Measurements from ENCODE around the gene AGBL5.
"Not testable (repeated sequence)": the region's sequence is repeated elsewhere in the genome, so short reads cannot be mapped to it uniquely, and the experiment has no call there.

Gene AGBL5

DNA sequence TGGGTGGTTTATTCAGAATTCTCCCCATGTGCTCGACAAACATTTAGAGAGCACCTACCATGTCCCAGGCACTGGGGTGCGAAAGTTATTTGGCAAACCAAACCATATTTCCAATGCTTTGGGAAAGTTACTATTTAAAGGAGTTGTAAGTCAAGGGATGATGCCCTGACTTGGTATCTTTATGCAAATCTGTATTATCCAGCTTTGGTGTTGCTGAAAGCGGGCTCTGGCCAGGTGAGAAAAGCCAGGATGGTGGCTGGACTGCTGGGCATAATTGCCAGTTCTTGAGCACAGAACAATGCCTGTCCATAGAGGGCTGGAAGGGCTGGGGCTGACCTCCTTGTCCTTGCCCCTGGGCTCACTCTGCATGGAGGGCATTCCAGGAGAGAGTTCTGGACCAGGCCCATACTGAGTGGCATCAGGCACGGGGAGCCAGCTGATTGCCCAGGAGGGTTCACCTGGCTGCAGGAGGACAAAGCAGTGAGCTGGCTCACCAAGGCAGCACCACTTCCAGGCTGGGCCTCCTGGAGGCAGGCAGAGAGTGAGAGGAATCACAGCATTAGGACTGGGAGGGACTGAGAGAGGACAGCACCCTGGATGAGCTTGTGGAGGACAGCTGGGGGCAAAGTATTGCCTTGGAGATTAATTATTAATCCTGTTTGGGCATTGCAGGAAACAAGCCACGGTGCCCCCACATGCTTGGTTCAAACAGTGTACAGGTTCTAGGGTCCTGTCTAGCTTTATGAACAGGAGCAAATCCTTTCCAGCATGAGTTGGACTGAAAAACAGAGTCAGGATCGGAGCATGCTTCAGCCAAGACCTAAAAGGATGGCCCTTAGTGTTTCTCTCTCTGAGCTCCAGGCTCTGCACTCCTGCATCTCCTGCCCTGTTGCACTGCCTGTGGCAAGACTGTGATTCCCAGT, 42.2 kb downstream of the AGBL5 start:
- DNase-seq (ENCODE audit: low spot score), result no peak

DNA sequence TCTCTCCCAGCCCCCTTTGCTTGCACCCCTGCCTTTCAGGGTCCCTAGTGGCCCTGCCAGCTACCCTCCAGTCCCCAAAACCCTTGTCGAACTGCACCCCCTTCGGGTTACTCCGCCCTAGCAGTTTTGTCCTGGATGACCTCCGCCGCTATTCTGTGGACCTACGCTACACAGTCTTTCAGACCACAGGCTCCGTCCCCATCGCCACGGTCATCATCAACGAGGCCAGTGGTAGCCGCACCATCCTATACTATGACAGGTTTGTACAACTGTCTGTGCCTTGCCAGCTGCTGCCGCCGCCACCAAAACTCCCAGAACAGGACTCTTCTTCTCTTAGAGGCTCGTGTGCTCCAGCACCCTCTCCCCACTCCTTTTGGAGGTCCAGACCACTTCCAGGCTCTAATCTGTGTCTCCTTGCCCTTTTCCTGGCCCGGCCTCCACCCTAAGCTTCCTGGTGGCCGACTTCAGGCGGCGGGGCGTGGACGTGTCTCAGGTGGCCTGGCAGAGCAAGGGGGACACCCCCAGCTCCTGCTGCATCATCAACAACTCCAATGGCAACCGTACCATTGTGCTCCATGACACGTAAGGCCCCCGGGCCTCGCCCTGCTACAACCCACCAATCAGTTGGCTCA, 43.0 kb downstream of the AGBL5 start:
- DNase-seq (ENCODE audit: low spot score), result no peak

DNA sequence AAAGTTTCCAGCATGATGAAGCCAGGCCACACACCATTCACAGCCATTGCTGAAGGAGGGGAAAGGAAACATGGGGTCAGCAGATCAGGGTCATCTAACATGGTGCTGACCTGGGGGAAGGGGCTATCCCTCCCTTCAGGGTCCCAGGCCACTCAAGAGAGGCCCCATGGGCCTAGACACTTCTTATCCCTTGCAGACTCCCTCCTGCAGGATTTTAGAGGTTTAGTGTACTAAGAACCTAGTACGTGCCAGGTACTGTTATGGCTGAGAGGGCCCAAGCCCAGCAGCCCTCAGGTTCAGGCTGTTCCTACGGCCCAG, 43.9 kb downstream of the AGBL5 start:
- no peak for DNase-seq (ENCODE audit: low spot score)

DNA sequence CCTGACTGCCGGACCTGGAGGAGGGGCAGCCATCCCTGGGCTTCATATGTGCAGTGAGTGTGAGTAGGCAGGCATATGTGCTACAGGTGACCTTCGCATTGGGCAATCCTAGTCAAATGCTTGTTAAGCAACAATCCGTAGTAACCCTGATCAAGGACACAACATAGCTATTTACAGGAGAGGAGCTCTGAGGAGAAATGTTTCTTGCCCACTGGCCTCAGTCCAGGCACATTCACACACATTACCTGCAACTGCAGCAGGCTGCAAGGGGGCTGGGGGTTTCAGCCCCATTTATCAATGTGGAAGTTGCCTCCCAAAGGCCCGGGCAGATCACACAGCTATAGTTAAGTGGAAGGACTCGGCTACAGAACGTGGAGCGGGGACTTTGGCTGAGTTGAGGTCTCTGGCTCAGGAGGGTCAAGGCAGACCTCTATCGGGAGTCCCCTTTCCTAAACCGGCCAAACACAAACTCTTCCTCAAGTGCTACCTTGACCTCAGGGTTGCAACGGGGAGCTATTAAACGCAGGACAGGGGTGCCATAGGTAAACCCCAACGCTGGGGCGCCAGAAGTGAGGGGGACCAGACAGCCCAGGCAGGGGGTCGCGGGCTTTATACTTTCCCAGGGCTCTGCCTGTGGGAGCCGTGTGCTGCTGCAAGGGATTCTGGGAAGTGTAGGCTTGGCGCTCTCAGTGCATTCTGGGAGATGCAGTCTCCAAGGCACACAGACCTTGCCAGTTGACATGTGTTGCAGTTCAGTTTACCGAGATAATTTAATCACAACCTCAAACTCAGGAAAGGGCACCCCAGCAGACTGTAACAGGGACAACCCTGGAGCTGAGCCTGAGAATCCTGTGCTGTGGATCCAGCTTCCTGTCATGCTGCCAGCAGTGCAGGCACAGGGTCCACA, 44.5 kb downstream of the AGBL5 start:
- peak; percentile 75 for DNase-seq (ENCODE audit: low spot score)

DNA sequence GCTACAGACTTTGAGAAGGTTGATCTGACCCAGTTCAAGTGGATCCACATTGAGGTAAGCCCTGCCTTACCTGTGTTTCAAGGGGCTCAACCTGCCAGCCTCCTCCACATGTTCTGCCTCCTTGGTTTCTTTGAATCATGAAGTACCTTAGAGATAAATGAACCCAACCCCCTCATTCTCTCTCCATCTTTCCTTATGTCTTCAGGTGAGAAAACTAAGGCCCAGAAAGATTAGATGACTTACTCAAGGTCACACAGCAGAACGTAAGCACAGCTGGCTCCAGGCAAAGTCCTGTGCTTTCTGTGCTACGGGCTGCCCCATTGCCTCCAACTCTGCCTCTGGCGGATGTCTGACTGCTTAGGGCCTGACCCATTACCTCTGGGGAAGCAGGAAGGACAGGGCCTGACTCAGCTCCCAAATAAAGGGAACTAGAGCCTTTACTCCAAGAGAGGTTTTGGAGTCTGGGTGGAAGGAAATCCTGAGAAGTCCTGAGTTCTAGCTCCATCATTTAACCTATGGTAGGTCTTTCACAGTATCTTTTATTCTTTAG, 45.4 kb downstream of the AGBL5 start:
- DNase-seq (ENCODE audit: low spot score), result no peak

DNA sequence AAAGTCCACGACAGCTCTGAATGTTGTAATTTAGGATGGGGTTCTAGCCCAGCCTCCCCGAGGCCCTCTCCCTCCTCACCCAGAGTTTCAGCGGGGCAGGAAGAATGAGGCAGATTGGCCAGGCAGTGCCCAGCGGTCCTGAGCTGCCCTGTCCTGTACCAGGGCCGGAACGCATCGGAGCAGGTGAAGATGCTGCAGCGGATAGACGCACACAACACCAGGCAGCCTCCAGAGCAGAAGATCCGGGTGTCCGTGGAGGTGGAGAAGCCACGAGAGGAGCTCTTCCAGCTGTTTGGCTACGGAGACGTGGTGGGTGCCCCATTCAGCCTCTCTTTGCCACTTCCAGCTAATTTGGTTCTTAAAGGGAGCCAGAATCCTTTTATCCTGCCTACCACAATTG, 45.9 kb downstream of the AGBL5 start:
- no peak for DNase-seq (ENCODE audit: low spot score)

DNA sequence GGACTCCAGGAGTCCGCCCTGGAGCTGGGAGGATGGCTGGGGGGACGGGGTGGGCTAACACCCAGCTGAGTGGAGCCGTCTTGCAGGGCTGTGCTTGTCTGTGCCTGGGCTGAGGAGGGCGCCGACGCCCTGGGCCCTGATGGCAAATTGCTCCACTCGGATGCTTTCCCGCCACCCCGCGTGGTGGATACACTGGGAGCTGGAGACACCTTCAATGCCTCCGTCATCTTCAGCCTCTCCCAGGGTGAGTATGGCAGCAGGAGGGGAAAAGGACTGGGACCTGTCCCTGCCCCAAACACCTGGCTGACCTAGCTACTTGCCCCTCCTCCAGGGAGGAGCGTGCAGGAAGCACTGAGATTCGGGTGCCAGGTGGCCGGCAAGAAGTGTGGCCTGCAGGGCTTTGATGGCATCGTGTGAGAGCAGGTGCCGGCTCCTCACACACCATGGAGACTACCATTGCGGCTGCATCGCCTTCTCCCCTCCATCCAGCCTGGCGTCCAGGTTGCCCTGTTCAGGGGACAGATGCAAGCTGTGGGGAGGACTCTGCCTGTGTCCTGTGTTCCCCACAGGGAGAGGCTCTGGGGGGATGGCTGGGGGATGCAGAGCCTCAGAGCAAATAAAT, 48.0 kb downstream of the AGBL5 start:
- no peak for DNase-seq (ENCODE audit: low spot score)

DNA sequence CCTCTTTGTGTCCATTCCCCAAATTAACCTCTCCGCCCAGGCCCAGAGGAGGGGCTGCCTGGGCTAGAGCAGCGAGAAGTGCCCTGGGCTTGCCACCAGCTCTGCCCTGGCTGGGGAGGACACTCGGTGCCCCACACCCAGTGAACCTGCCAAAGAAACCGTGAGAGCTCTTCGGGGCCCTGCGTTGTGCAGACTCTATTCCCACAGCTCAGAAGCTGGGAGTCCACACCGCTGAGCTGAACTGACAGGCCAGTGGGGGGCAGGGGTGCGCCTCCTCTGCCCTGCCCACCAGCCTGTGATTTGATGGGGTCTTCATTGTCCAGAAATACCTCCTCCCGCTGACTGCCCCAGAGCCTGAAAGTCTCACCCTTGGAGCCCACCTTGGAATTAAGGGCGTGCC, 48.6 kb downstream of the AGBL5 start:
- no peak for DNase-seq (ENCODE audit: low spot score)

DNA sequence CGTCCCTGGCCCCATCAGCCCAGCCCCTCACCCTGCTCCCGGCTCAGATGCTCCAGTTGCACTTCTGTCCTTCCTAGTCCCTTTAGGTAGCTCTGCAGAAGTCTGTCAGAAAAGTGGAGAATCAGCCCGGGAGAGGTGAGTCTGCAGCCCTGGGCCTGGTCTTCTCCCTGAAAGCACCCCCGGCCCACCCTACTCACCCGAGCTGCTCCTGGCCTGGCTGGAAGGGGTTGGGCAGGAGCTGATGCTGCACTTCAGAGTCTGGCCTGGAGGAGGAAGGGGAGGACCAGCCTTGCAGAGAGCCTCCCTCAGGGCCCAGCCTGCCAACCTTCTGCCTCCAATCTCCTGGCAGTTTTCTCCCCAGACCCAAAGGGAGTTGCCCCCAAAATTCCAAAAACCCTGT, 50.9 kb downstream of the AGBL5 start:
- DNase-seq (ENCODE audit: low spot score), result no peak

DNA sequence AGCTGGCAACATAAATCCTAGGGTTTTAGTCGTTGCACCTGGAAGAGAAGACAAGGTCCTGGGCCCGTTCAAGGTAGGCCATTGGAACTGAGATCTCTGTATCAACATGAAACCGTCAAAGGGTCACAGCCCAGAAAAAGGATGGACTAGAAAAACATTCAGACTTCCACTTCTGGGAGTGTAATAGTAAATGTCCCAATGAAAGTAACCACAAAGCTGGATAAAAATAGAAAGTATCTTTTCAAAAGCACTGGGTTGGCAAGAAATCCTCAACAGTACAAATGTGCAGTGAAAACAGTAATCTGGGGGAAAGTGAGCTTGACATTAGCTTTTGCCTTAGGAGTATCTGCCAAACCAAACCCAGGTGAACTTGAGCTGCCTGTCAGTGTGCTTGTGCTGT, 54.5 kb downstream of the AGBL5 start:
- DNase-seq (ENCODE audit: low spot score), result no peak

DNA sequence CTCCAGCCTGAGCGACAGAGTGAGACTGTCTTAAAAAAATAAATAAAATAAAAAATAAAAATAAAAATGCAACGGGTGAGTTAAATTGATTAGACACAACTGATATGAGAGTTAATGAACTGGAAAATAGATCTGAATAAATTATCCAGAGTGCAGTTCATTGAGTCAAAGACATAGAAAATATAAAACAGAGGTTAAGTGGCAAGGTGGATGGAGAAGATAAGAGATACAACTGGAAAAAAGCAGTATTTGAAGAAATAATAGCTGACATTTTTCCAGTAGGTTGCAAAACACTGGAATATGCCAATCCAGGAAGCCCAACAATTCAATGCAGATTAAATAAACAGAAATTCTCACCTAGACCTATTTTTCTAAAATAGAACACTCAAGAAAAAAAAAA, 56.8 kb downstream of the AGBL5 start:
- no peak for DNase-seq (ENCODE audit: low spot score)

DNA sequence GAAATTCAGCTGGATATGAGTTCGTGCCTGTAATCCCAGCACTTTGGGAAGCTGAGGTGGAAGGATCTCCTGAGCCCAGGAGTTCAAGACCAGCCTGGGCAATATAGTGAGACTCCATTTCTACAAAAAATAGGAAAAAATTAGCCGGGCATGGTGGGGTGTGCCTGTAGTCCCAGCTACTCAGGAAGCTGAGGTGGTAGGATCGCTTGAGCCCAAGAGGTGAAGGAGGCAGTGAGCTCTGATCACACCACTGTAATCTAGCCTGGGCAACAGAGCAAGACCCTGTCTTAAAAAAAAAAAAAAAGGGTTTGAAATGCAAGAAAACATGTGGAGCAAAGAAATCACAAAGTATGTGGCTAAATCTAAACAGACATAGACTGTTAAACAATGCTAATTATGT, 57.6 kb downstream of the AGBL5 start:
- no peak for DNase-seq (ENCODE audit: low spot score)

DNA sequence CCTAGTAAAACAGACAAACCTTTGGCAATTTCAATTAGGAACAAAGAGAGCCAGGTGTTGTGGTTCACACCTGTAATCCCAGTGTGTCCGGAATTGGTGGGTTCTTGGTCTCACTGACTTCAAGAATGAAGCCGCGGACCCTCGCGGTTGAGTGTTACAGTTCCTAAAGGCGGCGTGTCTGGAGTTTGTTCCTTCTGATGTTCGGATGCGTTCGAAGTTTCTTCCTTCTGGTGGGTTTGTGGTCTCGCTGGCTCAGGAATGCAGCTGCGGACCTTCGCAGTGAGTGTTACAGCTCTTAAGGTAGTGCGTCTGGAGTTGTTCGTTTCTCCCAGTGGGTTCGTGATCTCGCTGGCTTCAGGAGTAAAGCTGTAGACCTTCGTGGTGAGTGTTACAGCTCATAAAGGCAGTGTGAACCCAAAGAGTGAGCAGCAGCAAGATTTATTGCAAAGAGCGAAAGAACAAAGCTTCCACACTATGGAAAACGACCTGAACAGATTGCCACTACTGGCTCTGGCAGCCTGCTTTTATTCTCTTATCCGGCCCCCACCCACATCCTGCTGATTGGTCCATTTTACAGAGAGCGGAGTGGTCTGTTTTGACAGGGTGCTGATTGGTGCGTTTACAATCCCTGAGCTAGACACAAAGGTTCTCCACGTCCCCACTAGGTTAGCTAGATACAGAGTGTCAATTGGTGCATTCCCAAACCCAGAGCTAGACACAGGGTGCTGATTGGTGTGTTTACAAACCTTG, 59.3 kb downstream of the AGBL5 start:
- DNase-seq (ENCODE audit: low spot score), result not testable (repeated sequence)

DNA sequence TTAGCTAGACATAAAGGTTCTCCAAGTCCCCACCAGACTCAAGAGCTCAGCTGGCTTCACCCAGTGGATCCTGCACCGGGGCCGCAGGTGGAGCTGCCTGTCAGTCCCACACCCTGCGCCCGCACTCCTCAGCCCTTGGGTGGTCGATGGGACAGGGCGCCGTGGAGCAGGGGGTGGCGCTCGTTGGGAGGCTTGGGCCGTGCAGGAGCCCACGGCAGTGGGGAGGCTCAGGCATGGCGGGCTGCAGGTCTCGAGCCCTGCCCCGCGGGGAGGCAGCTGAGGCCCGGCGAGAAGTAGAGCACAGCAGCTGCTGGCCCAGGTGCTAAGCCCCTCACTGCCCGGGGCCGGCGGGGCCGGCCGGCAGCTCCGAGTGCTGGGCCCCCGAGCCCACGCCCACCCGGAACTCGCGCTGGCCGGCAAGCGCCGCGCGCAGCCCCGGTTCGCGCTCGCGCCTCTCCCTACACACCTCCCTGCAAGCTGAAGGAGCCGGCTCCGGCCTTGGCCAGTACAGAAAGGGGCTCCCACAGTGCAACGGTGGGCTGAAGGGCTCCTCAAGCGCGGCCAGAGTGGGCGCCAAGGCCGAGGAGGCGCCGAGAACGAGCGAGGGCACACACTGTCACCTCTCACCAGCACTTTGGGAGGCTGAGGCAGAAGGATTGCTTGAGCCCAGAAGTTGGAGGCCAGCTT, 60.1 kb downstream of the AGBL5 start:
- not testable (repeated sequence) for DNase-seq (ENCODE audit: low spot score)

DNA sequence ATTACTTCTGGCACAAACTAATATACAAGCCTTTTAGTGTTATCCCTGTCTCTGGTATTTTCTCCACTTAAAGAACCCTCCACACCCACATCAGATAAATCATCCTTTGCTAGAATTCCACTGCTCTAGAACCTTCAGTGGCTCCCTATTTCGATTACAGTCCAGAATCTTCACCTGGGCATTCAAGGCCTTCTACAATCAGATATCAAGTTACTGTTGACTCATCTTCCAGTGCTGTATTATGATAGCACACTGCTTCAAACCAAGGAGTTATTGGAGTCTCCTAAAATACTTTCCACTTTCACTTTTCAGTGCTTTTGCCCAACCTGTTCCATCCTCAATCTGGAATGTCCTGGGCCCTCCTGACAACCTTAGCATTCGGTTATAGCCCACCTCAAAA, 64.1 kb downstream of the AGBL5 start:
- no peak for DNase-seq (ENCODE audit: low spot score)

DNA sequence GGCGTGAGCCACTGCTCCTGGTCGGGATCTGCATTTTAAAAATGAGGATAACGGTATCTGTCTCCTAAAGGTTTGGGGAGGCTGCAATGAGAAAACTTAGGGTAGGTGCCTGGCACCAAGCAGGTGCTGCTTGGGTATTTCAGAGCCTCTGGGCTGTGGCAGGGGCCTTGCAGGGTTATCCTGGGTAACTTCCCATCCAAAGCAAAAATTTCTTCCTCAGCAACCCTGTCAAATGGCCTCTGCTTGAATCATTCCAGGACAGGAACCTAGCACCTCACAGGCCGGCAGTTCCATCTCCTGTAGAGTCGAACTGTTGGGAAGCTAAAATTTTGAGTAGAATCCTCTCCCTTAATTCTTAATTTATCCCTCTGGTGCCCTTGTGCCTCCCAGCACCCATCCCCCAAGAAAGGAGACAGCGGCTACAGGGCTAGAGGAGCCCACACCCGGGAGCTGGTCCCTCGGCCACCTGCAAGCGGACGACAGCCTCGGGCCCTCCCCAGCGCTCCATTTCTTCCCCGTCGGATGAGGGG, 66.6 kb downstream of the AGBL5 start:
- DNase-seq (ENCODE audit: low spot score), result no peak

DNA sequence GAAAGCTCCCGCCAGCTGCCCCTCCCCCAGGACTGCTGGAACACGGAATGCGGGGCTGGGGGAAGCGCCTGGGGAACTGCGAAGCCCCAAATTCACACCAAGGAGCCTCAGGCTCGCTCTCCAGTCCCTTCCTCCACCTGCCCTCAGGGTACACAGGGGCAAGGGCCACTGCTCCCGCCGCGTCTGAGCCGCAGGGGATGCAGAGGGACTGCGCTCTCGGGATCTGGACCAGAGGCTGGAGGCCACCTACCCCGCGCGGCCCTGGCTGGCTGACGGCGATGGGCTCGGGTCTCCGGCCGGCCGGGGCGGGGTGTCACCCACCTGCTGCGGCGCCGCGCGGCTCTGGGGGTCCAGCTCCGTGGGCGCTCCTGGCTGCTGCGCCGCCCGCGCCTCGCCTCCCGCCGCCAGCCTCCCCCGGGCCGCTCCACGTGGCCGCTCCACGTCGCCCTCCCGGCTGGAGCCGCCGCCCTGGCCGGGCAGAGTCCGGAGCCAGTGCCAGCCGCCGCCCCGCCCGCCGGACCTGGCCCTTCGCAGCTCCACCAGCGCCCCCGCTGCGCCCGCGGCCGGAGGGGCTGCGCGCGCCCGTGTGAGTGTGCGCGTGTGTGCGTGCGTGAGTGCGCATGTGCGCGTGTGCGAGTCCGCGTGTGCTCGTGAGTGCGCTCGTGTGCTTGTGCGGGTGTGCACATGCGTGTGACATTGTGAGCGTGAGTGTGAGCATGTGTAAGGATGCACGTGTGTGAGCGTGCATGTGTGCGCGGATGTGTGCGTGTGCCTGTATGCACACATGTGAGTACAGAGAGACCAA, 67.3 kb downstream of the AGBL5 start, which contains the start of gene CGREF1:
TSS of gene CGREF1 (minus strand) at position 604 of the 805 bp plus-strand sequence. CDS start 14,762 bp downstream, outside the sequence.
- DNase-seq (ENCODE audit: low spot score), result no peak

DNA sequence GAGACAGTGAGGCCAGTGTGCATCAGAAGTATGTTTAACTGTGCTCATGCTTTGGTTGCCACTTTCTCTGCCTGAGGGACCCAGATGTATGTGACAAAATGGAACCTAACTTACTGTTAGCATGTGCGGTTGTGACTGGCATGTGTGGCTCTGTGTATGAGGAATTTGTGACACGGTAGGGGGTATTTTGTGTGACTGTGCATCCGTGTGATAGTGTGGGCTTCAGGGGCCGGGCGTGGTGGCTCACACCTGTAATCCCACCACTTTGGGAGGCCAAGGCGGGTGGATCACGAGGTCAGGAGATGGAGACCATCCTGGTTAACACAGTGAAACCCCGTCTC, 67.8 kb downstream of the AGBL5 start:
- not testable (repeated sequence) for DNase-seq (ENCODE audit: low spot score)

All from putamen (tissue), 1 donor.